ENCODE measurements around the gene PDPK1. TPM values are rescaled to one million over a fixed set of nuclear protein-coding genes. Genes with fewer than 3 reads are reported as not detected.

Gene PDPK1
- total and polyA plus RNA-seq, 8 donors = 36.5 to 64.8 (median 44.4) TPM

DNA sequence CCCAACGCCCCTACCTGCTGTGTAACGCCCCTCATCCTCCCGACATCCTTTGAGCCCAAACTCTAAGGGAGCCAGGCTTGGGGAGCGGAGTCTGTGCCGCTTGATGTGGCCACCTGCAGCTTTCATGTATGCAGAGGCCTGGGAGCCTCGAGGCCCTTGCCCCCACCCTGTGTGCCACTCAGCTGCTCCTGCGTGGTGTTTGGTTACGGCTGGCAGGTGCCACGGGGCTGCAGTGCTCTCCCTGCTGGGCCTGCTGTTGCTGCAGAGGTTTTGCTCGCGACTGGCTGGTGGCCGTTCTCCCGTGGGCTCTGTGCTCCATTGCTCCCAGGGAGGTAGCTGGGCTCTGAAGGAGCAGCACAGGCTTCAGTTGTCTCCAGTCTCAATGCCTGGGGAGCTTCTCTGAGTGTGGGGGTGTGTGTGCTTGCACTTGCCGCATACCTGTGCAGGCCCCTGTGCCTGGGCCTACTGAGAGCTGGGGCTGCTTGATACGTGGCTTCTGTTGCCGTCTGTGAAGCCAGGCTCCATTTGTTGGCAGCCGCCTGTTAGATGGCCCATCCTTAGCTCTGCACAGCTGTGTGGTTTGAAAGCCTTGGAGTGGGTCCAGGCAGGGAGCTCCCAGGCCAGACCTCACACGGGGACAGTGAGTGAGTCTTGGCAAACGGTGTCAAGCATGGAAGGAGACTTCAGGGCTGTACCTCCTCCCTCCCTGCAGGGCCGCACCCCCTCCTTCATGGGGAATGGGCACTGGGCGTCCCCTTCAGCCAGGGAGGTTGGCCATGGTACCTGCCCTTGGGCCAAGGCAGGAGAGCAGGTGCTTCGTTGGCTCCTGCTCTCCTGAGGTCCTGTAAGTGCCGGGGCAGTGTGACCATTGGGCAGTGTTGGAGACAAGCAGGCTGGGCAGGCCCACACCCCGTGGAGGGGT lies 47.2 kb downstream of the PDPK1 start:
- H3K36me3 ChIP-seq = peaks cover 0 to 55% of the 10 kb centered on the region in 2 donors
- TF ChIP-seq CTCF (IDR thresholded peaks at IDR 0.05) = no peak
- ATAC-seq = peak; percentile 39

GRCh38 chr16:2585651-2586081 lies 47.8 kb downstream of the PDPK1 start:
- peak in 1 of 4 donors; percentile 56 for DNase-seq
- H3K27ac ChIP-seq = no peak overlapping the region
- peaks cover 0 to 62% of the 10 kb centered on the region in 2 donors for H3K36me3 ChIP-seq
- no peak for TF ChIP-seq CTCF (IDR thresholded peaks at IDR 0.05)
- no peak for ATAC-seq
- no peaks in the 10 kb centered on the region for H3K27me3 ChIP-seq
- no peaks in the 10 kb centered on the region for H3K9me3 ChIP-seq
- no peaks in the 10 kb centered on the region for H3K4me1 ChIP-seq
- no peak overlapping the region for H3K4me3 ChIP-seq
- intact Hi-C loops (cut with DNase I) = no loop called here

More for the DNA sequence above, 47.2 kb downstream of the PDPK1 start:
- H3K4me3 ChIP-seq = no peak overlapping the region
- peak; percentile 31 to 73 (median 54) for DNase-seq
- intact Hi-C loops (cut with DNase I) = no loop called here
- no peaks in the 10 kb centered on the region for H3K9me3 ChIP-seq
- H3K27me3 ChIP-seq = no peaks in the 10 kb centered on the region
- no peaks in the 10 kb centered on the region for H3K4me1 ChIP-seq
- H3K27ac ChIP-seq = no peak overlapping the region

GRCh38 chr16:2586241-2586640 lies 48.4 kb downstream of the PDPK1 start:
- Histone ChIP-seq H3K4me3 (no peak overlapping the region), H3K27me3 (no peaks in the 10 kb centered on the region), H3K27ac (no peak overlapping the region), H3K36me3 (peaks cover 0 to 68% of the 10 kb centered on the region in 2 donors), H3K4me1 (no peaks in the 10 kb centered on the region), H3K9me3 (no peaks in the 10 kb centered on the region)
- DNase-seq (peak in 1 of 4 donors; percentile 61), ATAC-seq (no peak)
- no peak for TF ChIP-seq CTCF (IDR thresholded peaks at IDR 0.05)
- intact Hi-C loops (cut with DNase I) = no loop called here

DNA sequence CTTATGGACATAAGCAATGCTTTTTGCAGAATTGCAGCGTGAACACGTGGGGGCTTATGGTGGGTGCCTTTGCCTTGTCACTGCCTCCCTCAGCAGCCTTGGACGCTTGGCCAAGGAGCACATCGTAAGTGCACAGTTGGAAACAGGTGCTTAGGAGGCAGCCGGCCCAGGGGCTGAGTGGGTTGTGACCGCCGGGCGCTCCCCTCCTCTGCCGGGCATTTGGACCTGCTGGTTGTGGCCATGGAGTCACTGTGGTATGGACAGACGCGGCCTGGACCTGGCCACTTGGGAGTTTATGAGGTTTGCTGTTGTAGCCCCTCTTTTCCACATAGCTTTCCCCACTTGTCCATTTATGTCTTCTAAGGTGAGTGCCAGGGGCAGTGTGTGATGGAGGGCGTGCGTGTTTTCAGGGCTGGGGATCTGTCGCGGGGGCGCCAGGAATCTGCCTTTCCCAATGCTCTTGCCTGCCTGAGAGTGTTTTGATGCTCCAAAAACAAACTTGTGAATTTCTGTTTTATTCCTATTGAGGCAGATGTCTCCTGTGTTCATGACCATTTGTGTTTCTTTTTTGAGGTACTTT lies 49.2 kb downstream of the PDPK1 start:
- H3K9me3 ChIP-seq = no peaks in the 10 kb centered on the region
- H3K27ac ChIP-seq = no peak overlapping the region
- H3K27me3 ChIP-seq = no peaks in the 10 kb centered on the region
- no peak overlapping the region for H3K4me3 ChIP-seq
- TF ChIP-seq CTCF (IDR thresholded peaks at IDR 0.05) = no peak
- peaks cover 0 to 74% of the 10 kb centered on the region in 2 donors for H3K36me3 ChIP-seq
- intact Hi-C loops (cut with DNase I) = no loop called here
- DNase-seq (peak in 2 of 4 donors; percentile 29 to 70), ATAC-seq (no peak)
- no peaks in the 10 kb centered on the region for H3K4me1 ChIP-seq

Measured in left lung (tissue), 10 donors.